DND-41 (cell line): ENCODE results near the gene OSBPL10.

ENCODE experiments used
- ATAC-seq: fragments of 200-7000 bp; cut with Tn5 transposase; 3 replicates; pipeline ENCODE4 v1.9.1; 2021; ENCODE audit warnings: low read depth; ENCODE audit not compliant: insufficient read depth
- DNase-seq: peaks from one replicate; pipeline ENCODE4 v3.0.0-alpha.2; 2020
- H2AFZ ChIP-seq: 2 replicates; pipeline ENCODE4 v1.6.0; 2012; ENCODE audit warnings: low read depth, low read length
- H3K27ac ChIP-seq: 2 replicates; pipeline ENCODE4 v1.5.1; 2012; ENCODE audit warnings: low read length, inconsistent platforms
- H3K27me3 ChIP-seq: fragments of 200-600 bp; sonication (generic); 2 replicates; pipeline ENCODE4 v1.6.0; 2012; ENCODE audit warnings: low read length, mild to moderate bottlenecking, inconsistent platforms; ENCODE audit not compliant: insufficient read depth, poor library complexity
- H3K36me3 ChIP-seq: 2 replicates; pipeline ENCODE4 v1.5.1; 2012; ENCODE audit warnings: low read length, inconsistent platforms; ENCODE audit not compliant: insufficient read depth
- H3K4me1 ChIP-seq: 2 replicates; pipeline ENCODE4 v1.5.1; 2012; ENCODE audit warnings: mild to moderate bottlenecking, low read length; ENCODE audit not compliant: insufficient read depth
- H3K4me2 ChIP-seq: 2 replicates; pipeline ENCODE4 v1.6.0; 2012; ENCODE audit warnings: mild to moderate bottlenecking, moderate library complexity, low read length, inconsistent platforms; ENCODE audit not compliant: insufficient read depth
- H3K4me3 ChIP-seq, 2 experiments: fragments of 200-600 bp in 1 of 2; shearing (Covaris generic) in 1 of 2; 2 replicates each; pipeline ENCODE4 v1.5.1; 2012 to 2016; ENCODE audit warnings: inconsistent platforms in 2 of 2, low read length in 2 of 2, mild to moderate bottlenecking in 2 of 2, low read depth in 1 of 2, moderate library complexity in 1 of 2
- H3K79me2 ChIP-seq: 2 replicates; pipeline ENCODE4 v1.6.0; 2012; ENCODE audit warnings: low read length, inconsistent platforms; ENCODE audit not compliant: insufficient read depth
- H3K9ac ChIP-seq: 2 replicates; pipeline ENCODE4 v1.6.0; 2012; ENCODE audit warnings: low read depth, mild to moderate bottlenecking, inconsistent platforms, low read length, moderate library complexity
- H3K9me3 ChIP-seq: 2 replicates; pipeline ENCODE4 v1.5.1; 2012; ENCODE audit warnings: low read length, moderate library complexity, mild to moderate bottlenecking, inconsistent platforms; ENCODE audit not compliant: insufficient read depth, severe bottlenecking
- H4K20me1 ChIP-seq: 2 replicates; pipeline ENCODE4 v1.6.0; 2012; ENCODE audit warnings: low read length; ENCODE audit not compliant: insufficient read depth
- EZH2 ChIP-seq: IDR thresholded peaks from 3 replicates; pipeline ENCODE4 v1.6.1; 2012; ENCODE audit warnings: borderline replicate concordance, low read depth, mild to moderate bottlenecking, moderate library complexity, low read length, inconsistent platforms; ENCODE audit not compliant: severe bottlenecking
- TF ChIP-seq, protein P1 (sequence below): IDR thresholded peaks from 2 replicates; pipeline ENCODE4 v1.5.1; 2012; ENCODE audit warnings: borderline replicate concordance, low read length, moderate library complexity, mild to moderate bottlenecking; ENCODE audit not compliant: poor library complexity, severe bottlenecking; ENCODE audit errors: extremely low read depth

The OSBPL10 gene

DNA sequence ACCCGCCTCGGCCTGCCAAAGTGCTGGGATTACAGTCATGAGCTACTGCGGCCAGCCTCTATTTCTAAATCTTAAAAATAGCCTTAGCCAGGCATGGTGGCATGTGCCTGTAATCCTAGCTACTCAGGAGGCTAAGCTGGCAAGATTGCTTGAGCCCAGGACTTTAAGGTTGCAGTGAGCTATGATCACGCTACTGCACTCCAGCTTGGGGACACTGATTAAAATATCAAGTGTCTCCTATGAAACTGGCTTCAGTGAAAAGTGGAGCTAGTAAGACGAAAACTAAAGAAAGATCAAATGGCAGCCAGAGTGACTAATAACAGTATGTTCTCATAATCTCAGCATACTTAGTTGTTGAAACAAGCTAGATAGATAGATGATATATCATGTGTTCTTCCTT, 335.8 kb downstream of the OSBPL10 start:
- Histone ChIP-seq H3K27me3 (no peaks in the 10 kb centered on the region), H3K9ac (no peak overlapping the region), H3K4me3 (no peak overlapping the region), H2AFZ (no peak overlapping the region), H3K4me2 (no peak overlapping the region), H3K27ac (no peak overlapping the region), H3K4me1 (no peaks in the 10 kb centered on the region), H3K9me3 (peaks cover 34% of the 10 kb centered on the region), H4K20me1 (no peaks in the 10 kb centered on the region), H3K79me2 (no peaks in the 10 kb centered on the region), H3K36me3 (peaks cover 32% of the 10 kb centered on the region)
- ATAC-seq = no peak
- no peak for TF ChIP-seq EZH2
- TF ChIP-seq, protein P1, sequence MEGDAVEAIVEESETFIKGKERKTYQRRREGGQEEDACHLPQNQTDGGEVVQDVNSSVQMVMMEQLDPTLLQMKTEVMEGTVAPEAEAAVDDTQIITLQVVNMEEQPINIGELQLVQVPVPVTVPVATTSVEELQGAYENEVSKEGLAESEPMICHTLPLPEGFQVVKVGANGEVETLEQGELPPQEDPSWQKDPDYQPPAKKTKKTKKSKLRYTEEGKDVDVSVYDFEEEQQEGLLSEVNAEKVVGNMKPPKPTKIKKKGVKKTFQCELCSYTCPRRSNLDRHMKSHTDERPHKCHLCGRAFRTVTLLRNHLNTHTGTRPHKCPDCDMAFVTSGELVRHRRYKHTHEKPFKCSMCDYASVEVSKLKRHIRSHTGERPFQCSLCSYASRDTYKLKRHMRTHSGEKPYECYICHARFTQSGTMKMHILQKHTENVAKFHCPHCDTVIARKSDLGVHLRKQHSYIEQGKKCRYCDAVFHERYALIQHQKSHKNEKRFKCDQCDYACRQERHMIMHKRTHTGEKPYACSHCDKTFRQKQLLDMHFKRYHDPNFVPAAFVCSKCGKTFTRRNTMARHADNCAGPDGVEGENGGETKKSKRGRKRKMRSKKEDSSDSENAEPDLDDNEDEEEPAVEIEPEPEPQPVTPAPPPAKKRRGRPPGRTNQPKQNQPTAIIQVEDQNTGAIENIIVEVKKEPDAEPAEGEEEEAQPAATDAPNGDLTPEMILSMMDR = no peak
- DNase-seq = no peak

- H2AFZ ChIP-seq = no peak overlapping the region
- H3K27me3 ChIP-seq = no peaks in the 10 kb centered on the region
- H3K9ac ChIP-seq = no peak overlapping the region
- ATAC-seq = no peak
- TF ChIP-seq, protein P1 = peak; percentile 9
- no peak for TF ChIP-seq EZH2
- H3K36me3 ChIP-seq = peaks cover 29% of the 10 kb centered on the region
- H3K9me3 ChIP-seq = no peaks in the 10 kb centered on the region
- peaks cover 22% of the 10 kb centered on the region for H3K4me1 ChIP-seq
- H3K4me2 ChIP-seq = no peak overlapping the region
- no peaks in the 10 kb centered on the region for H4K20me1 ChIP-seq
- no peak overlapping the region for H3K27ac ChIP-seq
- no peaks in the 10 kb centered on the region for H3K79me2 ChIP-seq
- H3K4me3 ChIP-seq = no peak overlapping the region
- DNase-seq = no peak
Measured at GRCh38 chr3:31639828-31640227, 341.2 kb downstream of the OSBPL10 start.

GRCh38 chr3:31636694-31637442, 344.2 kb downstream of the OSBPL10 start:
- Histone ChIP-seq H3K9ac (no peak overlapping the region), H3K9me3 (no peaks in the 10 kb centered on the region), H3K4me1 (peaks cover 29% of the 10 kb centered on the region), H3K27ac (peak overlapping the region; percentile 48; the same call in 1 of the 2 replicates), H3K79me2 (no peaks in the 10 kb centered on the region), H3K36me3 (peaks cover 51% of the 10 kb centered on the region), H3K4me3 (no peak overlapping the region), H2AFZ (no peak overlapping the region), H4K20me1 (no peaks in the 10 kb centered on the region), H3K27me3 (no peaks in the 10 kb centered on the region), H3K4me2 (no peak overlapping the region)
- TF ChIP-seq EZH2 = no peak
- TF ChIP-seq, protein P1 = no peak
- DNase-seq = no peak
- peak; percentile 61 for ATAC-seq
